ENCODE data around the gene KANTR. TPM values are rescaled to one million over a fixed set of nuclear protein-coding genes. Genes with fewer than 3 reads are reported as not detected.

KANTR gene
- total RNA-seq, 1 experiment from 2014 or later, result 6.8 TPM

- Histone ChIP-seq H3K27me3 (ENCODE audit: control insufficient read depth, insufficient read depth, low read length) (no peaks in the 10 kb centered on the region), H3K36me3 (ENCODE audit: control insufficient read depth, insufficient read depth, low read length) (no peaks in the 10 kb centered on the region), H3K4me1 (ENCODE audit: control insufficient read depth, insufficient read depth, low read length) (peaks cover 8% of the 10 kb centered on the region), H3K27ac (ENCODE audit: low read length) (no peak overlapping the region), H3K4me3 (ENCODE audit: low read depth in 2 of 2, low read length in 2 of 2) (0 out of 4 replicates have a peak overlapping the region, but pooled peaks of 1 of the 2 experiments have one; percentile 78), H3K9me3 (ENCODE audit: control insufficient read depth, insufficient read depth, low read depth, low read length) (no peaks in the 10 kb centered on the region)
- TF ChIP-seq TCF7L2 (IDR thresholded peaks at IDR 0.05; ENCODE audit: low read depth, low read length) (no peak), REST (IDR thresholded peaks at IDR 0.05; ENCODE audit: insufficient read depth in 1 of 2, low read depth in 2 of 2, low read length in 1 of 2) (no peak), POLR2AphosphoS5 (IDR thresholded peaks at IDR 0.05; ENCODE audit: low read depth, low read length) (no peak), SIN3A (IDR thresholded peaks at IDR 0.05; ENCODE audit: borderline replicate concordance, insufficient read depth, low read depth, low read length) (no peak)
- TF ChIP-seq, protein P1, sequence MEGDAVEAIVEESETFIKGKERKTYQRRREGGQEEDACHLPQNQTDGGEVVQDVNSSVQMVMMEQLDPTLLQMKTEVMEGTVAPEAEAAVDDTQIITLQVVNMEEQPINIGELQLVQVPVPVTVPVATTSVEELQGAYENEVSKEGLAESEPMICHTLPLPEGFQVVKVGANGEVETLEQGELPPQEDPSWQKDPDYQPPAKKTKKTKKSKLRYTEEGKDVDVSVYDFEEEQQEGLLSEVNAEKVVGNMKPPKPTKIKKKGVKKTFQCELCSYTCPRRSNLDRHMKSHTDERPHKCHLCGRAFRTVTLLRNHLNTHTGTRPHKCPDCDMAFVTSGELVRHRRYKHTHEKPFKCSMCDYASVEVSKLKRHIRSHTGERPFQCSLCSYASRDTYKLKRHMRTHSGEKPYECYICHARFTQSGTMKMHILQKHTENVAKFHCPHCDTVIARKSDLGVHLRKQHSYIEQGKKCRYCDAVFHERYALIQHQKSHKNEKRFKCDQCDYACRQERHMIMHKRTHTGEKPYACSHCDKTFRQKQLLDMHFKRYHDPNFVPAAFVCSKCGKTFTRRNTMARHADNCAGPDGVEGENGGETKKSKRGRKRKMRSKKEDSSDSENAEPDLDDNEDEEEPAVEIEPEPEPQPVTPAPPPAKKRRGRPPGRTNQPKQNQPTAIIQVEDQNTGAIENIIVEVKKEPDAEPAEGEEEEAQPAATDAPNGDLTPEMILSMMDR (IDR thresholded peaks at IDR 0.05), result no peak
- in situ Hi-C loops (cut with HindIII; ENCODE audit: low pct_unique_long_range_greater_than_20kb, low sequenced_read_pairs) (no loop called here), intact Hi-C loops (cut with micrococcal nuclease; ENCODE audit: unreplicated experiment) (no loop called here)
- no TSS peak for BruUV-seq (replicated peaks)
- ChIA-PET CTCF (no interaction called here), POLR2A (no interaction called here)
- DNase-seq (ENCODE audit: low read depth, low spot score) (no peak), ATAC-seq (no peak)
These were observed 9.8 kb upstream of the KANTR start for GRCh38 chrX:53084043-53084570.

DNA sequence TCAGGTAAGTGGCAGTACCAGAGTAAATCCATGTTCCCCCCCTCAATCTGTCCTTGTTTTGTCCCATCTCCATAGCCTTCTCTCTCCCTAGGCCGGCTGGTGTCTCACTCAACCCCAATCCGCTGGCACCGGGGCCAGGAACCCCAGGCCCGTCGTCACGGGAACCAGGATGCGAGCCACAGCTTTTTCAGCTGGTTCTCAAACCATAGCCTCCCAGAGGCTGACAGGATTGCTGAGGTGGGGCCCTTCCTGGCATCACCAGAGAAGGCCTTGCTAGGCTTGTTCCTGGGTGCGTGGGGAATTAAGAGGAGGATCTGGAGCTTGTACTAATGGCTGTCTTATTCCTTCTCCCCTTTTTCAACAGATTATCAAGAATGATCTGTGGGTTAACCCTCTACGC lies 9.1 kb upstream of the KANTR start:
- Histone ChIP-seq H3K4me3 (ENCODE audit: low read depth in 2 of 2, low read length in 2 of 2) (no peak overlapping the region), H3K27ac (ENCODE audit: low read length) (no peak overlapping the region), H3K4me1 (ENCODE audit: control insufficient read depth, insufficient read depth, low read length) (peaks cover 8% of the 10 kb centered on the region), H3K36me3 (ENCODE audit: control insufficient read depth, insufficient read depth, low read length) (no peaks in the 10 kb centered on the region), H3K27me3 (ENCODE audit: control insufficient read depth, insufficient read depth, low read length) (no peaks in the 10 kb centered on the region), H3K9me3 (ENCODE audit: control insufficient read depth, insufficient read depth, low read depth, low read length) (no peaks in the 10 kb centered on the region)
- ATAC-seq (no peak), DNase-seq (ENCODE audit: low read depth, low spot score) (no peak)
- ChIA-PET CTCF (no interaction called here), POLR2A (no interaction called here)
- no peak for TF ChIP-seq POLR2AphosphoS5 (IDR thresholded peaks at IDR 0.05; ENCODE audit: low read depth, low read length)
- TF ChIP-seq, protein P1 (IDR thresholded peaks at IDR 0.05), result no peak
- no peak for TF ChIP-seq SIN3A (IDR thresholded peaks at IDR 0.05; ENCODE audit: borderline replicate concordance, insufficient read depth, low read depth, low read length)
- TF ChIP-seq REST (IDR thresholded peaks at IDR 0.05; ENCODE audit: insufficient read depth in 1 of 2, low read depth in 2 of 2, low read length in 1 of 2), result no peak
- no peak for TF ChIP-seq TCF7L2 (IDR thresholded peaks at IDR 0.05; ENCODE audit: low read depth, low read length)
- BruUV-seq (replicated peaks), result no TSS peak
- intact Hi-C loops (cut with micrococcal nuclease; ENCODE audit: unreplicated experiment) (no loop called here), in situ Hi-C loops (cut with HindIII; ENCODE audit: low pct_unique_long_range_greater_than_20kb, low sequenced_read_pairs) (no loop called here)
